ENCODE data around the gene LMBRD2.

LMBRD2 gene

DNA sequence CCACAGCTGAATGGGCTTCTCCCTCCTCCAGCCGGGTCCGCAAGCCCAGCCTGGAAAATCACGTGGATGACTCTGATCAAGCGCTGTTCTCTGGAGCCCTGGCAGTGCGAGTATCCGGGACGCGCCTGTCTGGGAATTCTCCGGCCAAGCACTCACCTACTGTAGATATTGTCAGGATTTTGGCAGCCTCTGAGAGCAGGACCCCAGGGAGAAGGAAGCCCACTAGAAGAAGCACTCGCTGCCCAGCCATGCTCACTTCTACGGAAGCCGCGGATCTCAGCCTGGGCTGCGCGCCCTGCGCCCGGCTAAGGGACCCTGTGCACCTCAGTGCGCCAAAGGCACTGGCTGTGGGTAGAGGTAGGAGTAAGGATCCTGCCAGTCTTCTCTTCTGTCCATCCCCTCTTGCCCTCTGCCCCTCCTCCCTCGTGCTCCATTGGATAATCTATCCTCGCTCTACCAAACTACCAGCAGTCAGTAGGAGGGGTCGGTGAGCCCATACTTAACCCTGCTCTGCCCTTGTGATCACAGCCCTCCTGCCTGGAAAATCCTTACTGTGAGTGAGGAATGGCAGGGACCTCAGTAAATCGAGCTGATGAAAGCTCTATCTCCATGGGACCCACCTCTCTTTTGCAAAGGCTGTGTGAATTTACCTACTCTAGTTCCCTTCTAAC is 85.0 kb downstream of the LMBRD2 start, which contains the start of gene UGT3A2:
UGT3A2 (minus strand) TSS at position 343 of the 671 bp plus-strand sequence; CDS start at position 250, 93 bp downstream.
- H3K36me3 ChIP-seq = no peaks in the 10 kb centered on the region
- H3K4me3 ChIP-seq (ENCODE audit: low read depth, low read length) = peak within 1 kb of the TSS; percentile 84
- peak; percentile 83 for DNase-seq
- H3K27me3 ChIP-seq (ENCODE audit: insufficient read depth, low read depth, severe bottlenecking) = no peaks in the 10 kb centered on the region
- H3K9me3 ChIP-seq (ENCODE audit: severe bottlenecking) = no peaks in the 10 kb centered on the region
- no peak within 1 kb of the TSS for H3K27ac ChIP-seq
- TF ChIP-seq, protein P1, sequence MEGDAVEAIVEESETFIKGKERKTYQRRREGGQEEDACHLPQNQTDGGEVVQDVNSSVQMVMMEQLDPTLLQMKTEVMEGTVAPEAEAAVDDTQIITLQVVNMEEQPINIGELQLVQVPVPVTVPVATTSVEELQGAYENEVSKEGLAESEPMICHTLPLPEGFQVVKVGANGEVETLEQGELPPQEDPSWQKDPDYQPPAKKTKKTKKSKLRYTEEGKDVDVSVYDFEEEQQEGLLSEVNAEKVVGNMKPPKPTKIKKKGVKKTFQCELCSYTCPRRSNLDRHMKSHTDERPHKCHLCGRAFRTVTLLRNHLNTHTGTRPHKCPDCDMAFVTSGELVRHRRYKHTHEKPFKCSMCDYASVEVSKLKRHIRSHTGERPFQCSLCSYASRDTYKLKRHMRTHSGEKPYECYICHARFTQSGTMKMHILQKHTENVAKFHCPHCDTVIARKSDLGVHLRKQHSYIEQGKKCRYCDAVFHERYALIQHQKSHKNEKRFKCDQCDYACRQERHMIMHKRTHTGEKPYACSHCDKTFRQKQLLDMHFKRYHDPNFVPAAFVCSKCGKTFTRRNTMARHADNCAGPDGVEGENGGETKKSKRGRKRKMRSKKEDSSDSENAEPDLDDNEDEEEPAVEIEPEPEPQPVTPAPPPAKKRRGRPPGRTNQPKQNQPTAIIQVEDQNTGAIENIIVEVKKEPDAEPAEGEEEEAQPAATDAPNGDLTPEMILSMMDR (IDR thresholded peaks at IDR 0.05; ENCODE audit: low read depth, low read length) = no peak

GRCh38 chr5:36066001-36066539 is 85.6 kb downstream of the LMBRD2 start:
- Histone ChIP-seq H3K4me3 (ENCODE audit: low read depth, low read length) (peak overlapping the region; percentile 84), H3K9me3 (ENCODE audit: severe bottlenecking) (no peaks in the 10 kb centered on the region), H3K36me3 (no peaks in the 10 kb centered on the region), H3K27ac (no peak overlapping the region), H3K27me3 (ENCODE audit: insufficient read depth, low read depth, severe bottlenecking) (no peaks in the 10 kb centered on the region)
- TF ChIP-seq, protein P1 (IDR thresholded peaks at IDR 0.05; ENCODE audit: low read depth, low read length) = no peak
- peak; percentile 35 for DNase-seq

- Histone ChIP-seq H3K9me3 (ENCODE audit: severe bottlenecking) (no peaks in the 10 kb centered on the region), H3K36me3 (no peaks in the 10 kb centered on the region), H3K27ac (no peak overlapping the region), H3K4me3 (ENCODE audit: low read depth, low read length) (no peak overlapping the region), H3K27me3 (ENCODE audit: insufficient read depth, low read depth, severe bottlenecking) (no peaks in the 10 kb centered on the region)
- TF ChIP-seq, protein P1 (IDR thresholded peaks at IDR 0.05; ENCODE audit: low read depth, low read length) = peak; percentile 23; the same call in 1 of the 2 replicates
- no peak for DNase-seq
Measured at GRCh38 chr5:36060420-36060887, 91.2 kb downstream of the LMBRD2 start.

- Histone ChIP-seq H3K27ac (no peak overlapping the region), H3K36me3 (no peaks in the 10 kb centered on the region), H3K27me3 (ENCODE audit: insufficient read depth, low read depth, severe bottlenecking) (no peaks in the 10 kb centered on the region), H3K9me3 (ENCODE audit: severe bottlenecking) (no peaks in the 10 kb centered on the region), H3K4me3 (ENCODE audit: low read depth, low read length) (no peak overlapping the region)
- no peak for DNase-seq
- TF ChIP-seq, protein P1 (IDR thresholded peaks at IDR 0.05; ENCODE audit: low read depth, low read length) = no peak
Measured at GRCh38 chr5:36059571-36060419, 91.9 kb downstream of the LMBRD2 start.

GRCh38 chr5:36058776-36059175 is 92.9 kb downstream of the LMBRD2 start:
- no peak overlapping the region for H3K4me3 ChIP-seq (ENCODE audit: low read depth, low read length)
- DNase-seq = no peak
- H3K27ac ChIP-seq = no peak overlapping the region
- H3K36me3 ChIP-seq = no peaks in the 10 kb centered on the region
- no peaks in the 10 kb centered on the region for H3K9me3 ChIP-seq (ENCODE audit: severe bottlenecking)
- H3K27me3 ChIP-seq (ENCODE audit: insufficient read depth, low read depth, severe bottlenecking) = no peaks in the 10 kb centered on the region
- TF ChIP-seq, protein P1 (IDR thresholded peaks at IDR 0.05; ENCODE audit: low read depth, low read length) = no peak

All from WERI-Rb-1 (cell line).